ENCODE measurements around the gene STRIT1.

GRCh38 chr3:155330370-155330769, 36.9 kb upstream of the STRIT1 start:
- TF ChIP-seq CTCF (IDR thresholded peaks at IDR 0.05) (no peak), POLR2AphosphoS5 (IDR thresholded peaks at IDR 0.05) (no peak)
